Activated T-cell treated with anti-CD3 and anti-CD28 coated beads, Interleukin-2, amount 50 U/mL, for 72 hours (primary cell): ENCODE measurements around the gene CACNA1D. TPM values are rescaled to one million over a fixed set of nuclear protein-coding genes. Genes with fewer than 3 reads are reported as not detected.
"Not testable (repeated sequence)": the region's sequence is repeated elsewhere in the genome, so short reads cannot be mapped to it uniquely, and the experiment has no call there.

ENCODE experiments used
- ATAC-seq, 2 donors: fragments of 150-1000 bp; cut with Tn5 transposase; replicated peaks in 1 of 2; 2 replicates each; pipeline ENCODE4 v1.10.0; 2021; ENCODE audit warnings: moderate library complexity in 2 of 2, mild to moderate bottlenecking in 1 of 2
- DNase-seq, 2 donors: peaks; one replicate each; pipeline ENCODE4 v3.0.0; 2021 to 2022; ENCODE audit warnings: mixed read lengths in 1 of 2
- H3K27ac Mint-ChIP-seq: one replicate; pipeline ENCODE4 v1.8.0; 2022; ENCODE audit warnings: mild to moderate bottlenecking, moderate library complexity, mixed read lengths
- H3K27me3 Mint-ChIP-seq: one replicate; pipeline ENCODE4 v1.8.0; 2022; ENCODE audit warnings: low read depth, mixed read lengths
- H3K36me3 Mint-ChIP-seq, 2 donors: one replicate each; pipeline ENCODE4 v1.8.0; 2022; ENCODE audit warnings: mixed read lengths in 2 of 2, mild to moderate bottlenecking in 1 of 2; ENCODE audit not compliant: insufficient read depth in 2 of 2
- H3K4me1 Mint-ChIP-seq: one replicate; pipeline ENCODE4 v1.8.0; 2022; ENCODE audit warnings: low read depth, mixed read lengths
- H3K4me3 Mint-ChIP-seq, 2 donors: one replicate each; pipeline ENCODE4 v1.8.0; 2022; ENCODE audit warnings: mild to moderate bottlenecking in 2 of 2, mixed read lengths in 2 of 2, moderate library complexity in 2 of 2
- H3K9me3 Mint-ChIP-seq, 2 donors: one replicate each; pipeline ENCODE4 v1.8.0; 2022; ENCODE audit warnings: mixed read lengths in 2 of 2
- total RNA-seq, 2 donors: library from RNA; stranded (reverse); gene quantifications; one replicate each; pipeline ENCODE4 v1.2.3, GENCODE V29; 2022

The CACNA1D gene
- total RNA-seq, 2 donors from 2014 or later: 0.82 to 1.9 TPM

GRCh38 chr3:53624061-53624857 lies 129.8 kb downstream of the CACNA1D start:
- ATAC-seq: no peak

GRCh38 chr3:53626876-53627275 lies 132.5 kb downstream of the CACNA1D start:
- H3K27ac Mint-ChIP-seq: no peak overlapping the region
- no peak for DNase-seq
- ATAC-seq: no peak
- no peaks in the 10 kb centered on the region for H3K9me3 Mint-ChIP-seq
- peaks cover 55% of the 10 kb centered on the region for H3K27me3 Mint-ChIP-seq
- no peaks in the 10 kb centered on the region for H3K4me1 Mint-ChIP-seq
- no peak overlapping the region for H3K4me3 Mint-ChIP-seq
- H3K36me3 Mint-ChIP-seq: no peaks in the 10 kb centered on the region

More at GRCh38 chr3:53624061-53624857, 129.8 kb downstream of the CACNA1D start:
- Mint-ChIP-seq H3K4me3 (no peak overlapping the region), H3K27ac (no peak overlapping the region), H3K4me1 (no peaks in the 10 kb centered on the region), H3K27me3 (peaks cover 52% of the 10 kb centered on the region), H3K9me3 (no peaks in the 10 kb centered on the region), H3K36me3 (no peaks in the 10 kb centered on the region)
- no peak for DNase-seq

GRCh38 chr3:53628536-53629401 lies 134.4 kb downstream of the CACNA1D start:
- DNase-seq: no peak
- H3K9me3 Mint-ChIP-seq: no peaks in the 10 kb centered on the region
- no peak for ATAC-seq
- peaks cover 49% of the 10 kb centered on the region for H3K27me3 Mint-ChIP-seq
- no peaks in the 10 kb centered on the region for H3K4me1 Mint-ChIP-seq
- no peak overlapping the region for H3K27ac Mint-ChIP-seq
- no peaks in the 10 kb centered on the region for H3K36me3 Mint-ChIP-seq
- no peak overlapping the region for H3K4me3 Mint-ChIP-seq

- no peaks in the 10 kb centered on the region for H3K4me1 Mint-ChIP-seq
- H3K27me3 Mint-ChIP-seq: peaks cover 48% of the 10 kb centered on the region
- no peak overlapping the region for H3K27ac Mint-ChIP-seq
- H3K4me3 Mint-ChIP-seq: no peak overlapping the region
- no peaks in the 10 kb centered on the region for H3K36me3 Mint-ChIP-seq
- ATAC-seq (no peak), DNase-seq (no peak)
- no peaks in the 10 kb centered on the region for H3K9me3 Mint-ChIP-seq
These were observed 135.0 kb downstream of the CACNA1D start for GRCh38 chr3:53629402-53629723.

- Mint-ChIP-seq H3K36me3 (no peaks in the 10 kb centered on the region), H3K27ac (no peak overlapping the region), H3K4me3 (no peak overlapping the region), H3K4me1 (no peaks in the 10 kb centered on the region), H3K27me3 (peaks cover 51% of the 10 kb centered on the region), H3K9me3 (no peaks in the 10 kb centered on the region)
- DNase-seq (no peak), ATAC-seq (no peak)
These were observed 136.1 kb downstream of the CACNA1D start for GRCh38 chr3:53630547-53630946.

- no peak overlapping the region for H3K27ac Mint-ChIP-seq
- no peaks in the 10 kb centered on the region for H3K4me1 Mint-ChIP-seq
- no peaks in the 10 kb centered on the region for H3K9me3 Mint-ChIP-seq
- H3K4me3 Mint-ChIP-seq: no peak overlapping the region
- peaks cover 44% of the 10 kb centered on the region for H3K27me3 Mint-ChIP-seq
- H3K36me3 Mint-ChIP-seq: no peaks in the 10 kb centered on the region
- no peak for ATAC-seq
- DNase-seq: no peak
These were observed 138.9 kb downstream of the CACNA1D start for GRCh38 chr3:53633197-53633787.

GRCh38 chr3:53635041-53635440 lies 140.6 kb downstream of the CACNA1D start:
- DNase-seq (no peak), ATAC-seq (no peak)
- no peaks in the 10 kb centered on the region for H3K4me1 Mint-ChIP-seq
- H3K4me3 Mint-ChIP-seq: no peak overlapping the region
- no peak overlapping the region for H3K27ac Mint-ChIP-seq
- no peaks in the 10 kb centered on the region for H3K36me3 Mint-ChIP-seq
- no peaks in the 10 kb centered on the region for H3K9me3 Mint-ChIP-seq
- H3K27me3 Mint-ChIP-seq: peaks cover 36% of the 10 kb centered on the region

GRCh38 chr3:53638806-53639205 lies 144.4 kb downstream of the CACNA1D start:
- not testable (repeated sequence) for H3K9me3 Mint-ChIP-seq, H3K4me3 Mint-ChIP-seq, ATAC-seq, H3K27ac Mint-ChIP-seq, DNase-seq, H3K4me1 Mint-ChIP-seq, H3K36me3 Mint-ChIP-seq
- peaks cover 14% of the 10 kb centered on the region for H3K27me3 Mint-ChIP-seq

- no peaks in the 10 kb centered on the region for H3K9me3 Mint-ChIP-seq
- no peak overlapping the region for H3K4me3 Mint-ChIP-seq
- no peak for DNase-seq
- H3K27ac Mint-ChIP-seq: no peak overlapping the region
- peaks cover 13% of the 10 kb centered on the region for H3K27me3 Mint-ChIP-seq
- H3K4me1 Mint-ChIP-seq: no peaks in the 10 kb centered on the region
- no peaks in the 10 kb centered on the region for H3K36me3 Mint-ChIP-seq
- no peak for ATAC-seq
These were observed 147.0 kb downstream of the CACNA1D start for GRCh38 chr3:53641397-53641796.

GRCh38 chr3:53642211-53642610 lies 147.8 kb downstream of the CACNA1D start:
- Mint-ChIP-seq H3K27me3 (peaks cover 17% of the 10 kb centered on the region), H3K27ac (no peak overlapping the region), H3K4me1 (no peaks in the 10 kb centered on the region), H3K36me3 (no peaks in the 10 kb centered on the region), H3K4me3 (no peak overlapping the region), H3K9me3 (no peaks in the 10 kb centered on the region)
- ATAC-seq: no peak
- no peak for DNase-seq

GRCh38 chr3:53643757-53644156 lies 149.3 kb downstream of the CACNA1D start:
- Mint-ChIP-seq H3K36me3 (no peaks in the 10 kb centered on the region), H3K4me1 (no peaks in the 10 kb centered on the region), H3K4me3 (no peak overlapping the region), H3K9me3 (no peaks in the 10 kb centered on the region), H3K27ac (no peak overlapping the region), H3K27me3 (peaks cover 19% of the 10 kb centered on the region)
- DNase-seq (no peak), ATAC-seq (no peak)

- peaks cover 31% of the 10 kb centered on the region for H3K27me3 Mint-ChIP-seq
- no peak overlapping the region for H3K4me3 Mint-ChIP-seq
- peaks cover 12% of the 10 kb centered on the region for H3K4me1 Mint-ChIP-seq
- DNase-seq (no peak), ATAC-seq (no peak)
- no peaks in the 10 kb centered on the region for H3K9me3 Mint-ChIP-seq
- no peak overlapping the region for H3K27ac Mint-ChIP-seq
- H3K36me3 Mint-ChIP-seq: no peaks in the 10 kb centered on the region
These were observed 151.3 kb downstream of the CACNA1D start for GRCh38 chr3:53645754-53646153.

- no peak for DNase-seq
- Mint-ChIP-seq H3K9me3 (no peaks in the 10 kb centered on the region), H3K4me1 (peaks cover 15% of the 10 kb centered on the region), H3K27ac (no peak overlapping the region), H3K4me3 (no peak overlapping the region), H3K36me3 (no peaks in the 10 kb centered on the region), H3K27me3 (peaks cover 39% of the 10 kb centered on the region)
- no peak for ATAC-seq
These were observed 152.3 kb downstream of the CACNA1D start for GRCh38 chr3:53646723-53647122.
